PC-9 (cell line): ENCODE data around the gene C1orf87.

Source experiments
- EZH2 ChIP-seq: fragments of 200-600 bp; sonication (generic); IDR thresholded peaks from 2 replicates; pipeline ENCODE4 v1.8.0; 2017; ENCODE audit warnings: antibody characterized with exemption, low read depth
- TF ChIP-seq, protein P1 (sequence below): fragments of 200-600 bp; sonication (generic); conservative IDR thresholded peaks from 2 replicates; pipeline ENCODE4 v1.6.1; 2017; ENCODE audit warnings: mixed run types, antibody characterized with exemption, mild to moderate bottlenecking, moderate library complexity

DNA sequence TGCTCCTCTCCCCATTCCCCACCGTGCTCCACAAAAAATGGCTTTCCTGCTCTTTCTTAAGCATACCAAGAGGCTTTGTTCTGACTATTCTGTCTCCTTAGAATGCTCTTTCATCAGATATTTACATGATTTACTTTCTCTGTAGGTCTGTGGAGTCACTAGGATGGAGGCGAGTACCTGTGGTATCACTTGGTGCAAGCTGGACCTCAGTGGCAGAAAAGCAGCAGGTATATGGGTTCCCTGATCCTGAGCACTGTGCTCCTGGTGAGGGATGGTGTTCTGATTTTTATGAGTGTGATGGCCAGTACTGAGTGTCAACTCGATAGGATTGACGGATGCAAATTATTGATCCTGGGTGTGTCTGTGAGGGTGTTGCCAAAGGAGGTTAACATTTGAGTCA is 10.0 kb downstream of the C1orf87 start:
- no peak for TF ChIP-seq EZH2
- TF ChIP-seq, protein P1, sequence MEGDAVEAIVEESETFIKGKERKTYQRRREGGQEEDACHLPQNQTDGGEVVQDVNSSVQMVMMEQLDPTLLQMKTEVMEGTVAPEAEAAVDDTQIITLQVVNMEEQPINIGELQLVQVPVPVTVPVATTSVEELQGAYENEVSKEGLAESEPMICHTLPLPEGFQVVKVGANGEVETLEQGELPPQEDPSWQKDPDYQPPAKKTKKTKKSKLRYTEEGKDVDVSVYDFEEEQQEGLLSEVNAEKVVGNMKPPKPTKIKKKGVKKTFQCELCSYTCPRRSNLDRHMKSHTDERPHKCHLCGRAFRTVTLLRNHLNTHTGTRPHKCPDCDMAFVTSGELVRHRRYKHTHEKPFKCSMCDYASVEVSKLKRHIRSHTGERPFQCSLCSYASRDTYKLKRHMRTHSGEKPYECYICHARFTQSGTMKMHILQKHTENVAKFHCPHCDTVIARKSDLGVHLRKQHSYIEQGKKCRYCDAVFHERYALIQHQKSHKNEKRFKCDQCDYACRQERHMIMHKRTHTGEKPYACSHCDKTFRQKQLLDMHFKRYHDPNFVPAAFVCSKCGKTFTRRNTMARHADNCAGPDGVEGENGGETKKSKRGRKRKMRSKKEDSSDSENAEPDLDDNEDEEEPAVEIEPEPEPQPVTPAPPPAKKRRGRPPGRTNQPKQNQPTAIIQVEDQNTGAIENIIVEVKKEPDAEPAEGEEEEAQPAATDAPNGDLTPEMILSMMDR, result no peak
